ENCODE results near the gene ASB18. TPM values are rescaled to one million over a fixed set of nuclear protein-coding genes. Genes with fewer than 3 reads are reported as not detected.

Gene ASB18
- total and polyA plus RNA-seq, 10 of the 15 experiments (the other 5 are each of a cell fraction or from before 2014, with no cell fraction given), result not detected

DNA sequence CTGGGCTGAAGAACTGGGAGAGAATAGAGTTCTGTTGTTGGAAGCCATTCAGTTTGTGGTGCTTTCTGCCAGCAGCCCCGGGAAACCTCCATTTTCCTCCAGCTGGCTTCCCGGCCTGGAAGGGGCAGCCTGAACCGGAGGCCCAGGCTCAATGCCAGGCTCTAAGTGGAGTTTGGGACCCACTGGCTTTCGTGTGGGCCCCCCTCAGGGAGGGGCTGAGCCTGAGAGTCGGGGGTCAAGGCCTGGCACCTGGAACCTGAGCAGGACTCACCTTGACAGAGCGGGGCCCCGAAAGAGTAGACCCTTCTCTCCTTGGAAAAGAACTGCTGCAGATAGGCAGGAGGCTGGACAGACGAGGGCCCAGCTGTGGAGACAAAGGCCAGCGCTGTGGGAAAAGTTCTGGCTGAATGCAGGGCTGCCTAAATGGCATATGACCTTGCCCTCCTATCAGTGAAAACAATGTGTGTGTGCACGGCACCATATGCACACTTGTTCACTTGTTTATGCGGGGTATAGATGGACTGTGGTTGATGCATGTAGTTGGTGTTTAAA is 34.8 kb upstream of the ASB18 start:
- FAIRE-seq (no peak), ATAC-seq (no peak), DNase-seq (ENCODE audit: low read depth, low spot score) (no peak)
- H3K4me2 ChIP-seq (ENCODE audit: control insufficient read depth, insufficient read depth), result no peak overlapping the region
- TF ChIP-seq, protein P1, sequence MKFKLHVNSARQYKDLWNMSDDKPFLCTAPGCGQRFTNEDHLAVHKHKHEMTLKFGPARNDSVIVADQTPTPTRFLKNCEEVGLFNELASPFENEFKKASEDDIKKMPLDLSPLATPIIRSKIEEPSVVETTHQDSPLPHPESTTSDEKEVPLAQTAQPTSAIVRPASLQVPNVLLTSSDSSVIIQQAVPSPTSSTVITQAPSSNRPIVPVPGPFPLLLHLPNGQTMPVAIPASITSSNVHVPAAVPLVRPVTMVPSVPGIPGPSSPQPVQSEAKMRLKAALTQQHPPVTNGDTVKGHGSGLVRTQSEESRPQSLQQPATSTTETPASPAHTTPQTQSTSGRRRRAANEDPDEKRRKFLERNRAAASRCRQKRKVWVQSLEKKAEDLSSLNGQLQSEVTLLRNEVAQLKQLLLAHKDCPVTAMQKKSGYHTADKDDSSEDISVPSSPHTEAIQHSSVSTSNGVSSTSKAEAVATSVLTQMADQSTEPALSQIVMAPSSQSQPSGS (IDR thresholded peaks at IDR 0.05; ENCODE audit: low read length), result no peak
- TF ChIP-seq PKNOX1 (IDR thresholded peaks at IDR 0.05) (no peak), HCFC1 (IDR thresholded peaks at IDR 0.05; ENCODE audit: low read length) (no peak), EED (IDR thresholded peaks at IDR 0.05; ENCODE audit: low read depth) (no peak), RCOR1 (conservative IDR thresholded peaks at IDR 0.05; ENCODE audit: low read depth, low read length) (no peak)
- no TSS peak for BruUV-seq (replicated peaks)
- ChIA-PET RAD21 (ENCODE audit: unreplicated experiment) (no interaction called here), SMC1A (ENCODE audit: uncharacterized antibody, unreplicated experiment) (no interaction called here), CTCF (no interaction called here), POLR2A (no interaction called here)
- no peaks in the 10 kb centered on the region for H3K4me1 ChIP-seq (ENCODE audit: control insufficient read depth, insufficient read depth, low read length)
- no peaks in the 10 kb centered on the region for H3K79me2 ChIP-seq (ENCODE audit: control insufficient read depth, insufficient read depth, low read length)
- no peak overlapping the region for H2AFZ ChIP-seq (ENCODE audit: control insufficient read depth, low read depth, low read length)
- no peaks in the 10 kb centered on the region for H3K36me3 ChIP-seq (ENCODE audit: control insufficient read depth in 2 of 2, insufficient read depth in 2 of 2, low read length in 1 of 2)
- H3K4me3 ChIP-seq, result no peak overlapping the region
- no peaks in the 10 kb centered on the region for H3K9me3 ChIP-seq (replicated peaks; ENCODE audit: control insufficient read depth, insufficient read depth, low read length)
- H4K20me1 ChIP-seq (ENCODE audit: control insufficient read depth, insufficient read depth), result no peaks in the 10 kb centered on the region
- intact Hi-C loops (cut with micrococcal nuclease; ENCODE audit: unreplicated experiment) (no loop called here), in situ Hi-C loops (cut with MboI) (no loop called here)
- H3K27me3 ChIP-seq (replicated peaks in 1 of 2; ENCODE audit: control insufficient read depth in 2 of 2, insufficient read depth in 2 of 2, low read length in 1 of 2), result no peaks in the 10 kb centered on the region; a peak in 1 of 4 replicates
- WGBS (ENCODE audit: insufficient coverage, insufficient replicate concordance, low lambda C conversion rate, missing lambda C conversion rate), result 42% methylated on average over 11 of the region's 11 CpGs
- no peak overlapping the region for H3K27ac ChIP-seq (ENCODE audit: control insufficient read depth, insufficient read depth)
- H3K9ac ChIP-seq (ENCODE audit: control insufficient read depth, insufficient read depth, low read length), result no peak overlapping the region

GRCh38 chr2:236295481-236295880 is 31.3 kb upstream of the ASB18 start:
- no peak overlapping the region for H3K4me3 ChIP-seq
- H3K79me2 ChIP-seq (ENCODE audit: control insufficient read depth, insufficient read depth, low read length), result no peaks in the 10 kb centered on the region
- H4K20me1 ChIP-seq (ENCODE audit: control insufficient read depth, insufficient read depth), result no peaks in the 10 kb centered on the region
- H2AFZ ChIP-seq (ENCODE audit: control insufficient read depth, low read depth, low read length), result no peak overlapping the region
- in situ Hi-C loops (cut with MboI), result no loop called here
- H3K27ac ChIP-seq (ENCODE audit: control insufficient read depth, insufficient read depth), result no peak overlapping the region
- no peak for DNase-seq (ENCODE audit: low read depth, low spot score)
- no peak overlapping the region for H3K4me2 ChIP-seq (ENCODE audit: control insufficient read depth, insufficient read depth)
- H3K36me3 ChIP-seq (ENCODE audit: control insufficient read depth in 2 of 2, insufficient read depth in 2 of 2, low read length in 1 of 2), result no peaks in the 10 kb centered on the region
- no peaks in the 10 kb centered on the region for H3K9me3 ChIP-seq (replicated peaks; ENCODE audit: control insufficient read depth, insufficient read depth, low read length)
- CTCF ChIA-PET, result no interaction called here
- RAD21 ChIA-PET (ENCODE audit: unreplicated experiment), result no interaction called here
- POLR2A ChIA-PET, result no interaction called here
- intact Hi-C loops (cut with micrococcal nuclease; ENCODE audit: unreplicated experiment), result no loop called here
- H3K9ac ChIP-seq (ENCODE audit: control insufficient read depth, insufficient read depth, low read length), result no peak overlapping the region
- no peaks in the 10 kb centered on the region; a peak in 1 of 4 replicates for H3K27me3 ChIP-seq (replicated peaks in 1 of 2; ENCODE audit: control insufficient read depth in 2 of 2, insufficient read depth in 2 of 2, low read length in 1 of 2)
- SMC1A ChIA-PET (ENCODE audit: uncharacterized antibody, unreplicated experiment), result no interaction called here
- ATAC-seq, result no peak
- no peaks in the 10 kb centered on the region for H3K4me1 ChIP-seq (ENCODE audit: control insufficient read depth, insufficient read depth, low read length)
- FAIRE-seq, result no peak
- WGBS (ENCODE audit: insufficient coverage, insufficient replicate concordance, low lambda C conversion rate, missing lambda C conversion rate), result 28% methylated on average over 8 of the region's 8 CpGs
- BruUV-seq (replicated peaks), result no TSS peak
- TF ChIP-seq ZBTB33 (IDR thresholded peaks at IDR 0.05) (no peak), SUPT20H (IDR thresholded peaks at IDR 0.05; ENCODE audit: borderline replicate concordance, control insufficient read depth, low read depth, low read length) (no peak), SKIL (IDR thresholded peaks at IDR 0.05; ENCODE audit: low read depth, poor library complexity, severe bottlenecking) (no peak)

All from GM12878 (cell line).